Mesothelial cell of epicardium (in vitro differentiated cells): ENCODE results near the gene GPSM1. TPM values are rescaled to one million over a fixed set of nuclear protein-coding genes. Genes with fewer than 3 reads are reported as not detected.

Source experiments
- DNase-seq, 2 experiments: peaks; one replicate each; pipeline ENCODE4 v3.0.0; 2021; ENCODE audit warnings: low spot score in 2 of 2; ENCODE audit not compliant: unreplicated experiment in 2 of 2
- H3K27ac Mint-ChIP-seq: 2 replicates; pipeline ENCODE4 v1.8.0; 2021; ENCODE audit warnings: mixed read lengths
- H3K27me3 Mint-ChIP-seq: 2 replicates; pipeline ENCODE4 v1.8.0; 2021; ENCODE audit warnings: low read depth, mixed read lengths
- H3K36me3 Mint-ChIP-seq: 2 replicates; pipeline ENCODE4 v1.8.0; 2021; ENCODE audit warnings: mixed read lengths
- H3K4me1 Mint-ChIP-seq: 2 replicates; pipeline ENCODE4 v1.8.0; 2021; ENCODE audit warnings: mixed read lengths
- H3K4me3 Mint-ChIP-seq: 2 replicates; pipeline ENCODE4 v1.8.0; 2021; ENCODE audit warnings: mild to moderate bottlenecking, moderate library complexity, mixed read lengths
- H3K9me3 Mint-ChIP-seq: 2 replicates; pipeline ENCODE4 v1.8.0; 2021; ENCODE audit warnings: mixed read lengths
- total RNA-seq: library from RNA; stranded (reverse); gene quantifications from 3 replicates; pipeline ENCODE4 v1.2.1, GENCODE V29; 2021
- TF ChIP-seq, protein P1 (sequence below): fragments of 200-600 bp; sonication (generic); IDR thresholded peaks from one replicate; pipeline ENCODE4 v1.5.0; 2021; ENCODE audit warnings: antibody characterized with exemption; ENCODE audit not compliant: unreplicated experiment

The GPSM1 gene
- total RNA-seq, 1 donor from 2014 or later, result 102 TPM

- Mint-ChIP-seq H3K9me3 (no peaks in the 10 kb centered on the region), H3K36me3 (no peaks in the 10 kb centered on the region), H3K4me1 (peaks cover 3% of the 10 kb centered on the region), H3K27ac (no peak overlapping the region), H3K27me3 (peaks cover 21% of the 10 kb centered on the region), H3K4me3 (no peak overlapping the region)
- DNase-seq, result no peak
- TF ChIP-seq, protein P1, sequence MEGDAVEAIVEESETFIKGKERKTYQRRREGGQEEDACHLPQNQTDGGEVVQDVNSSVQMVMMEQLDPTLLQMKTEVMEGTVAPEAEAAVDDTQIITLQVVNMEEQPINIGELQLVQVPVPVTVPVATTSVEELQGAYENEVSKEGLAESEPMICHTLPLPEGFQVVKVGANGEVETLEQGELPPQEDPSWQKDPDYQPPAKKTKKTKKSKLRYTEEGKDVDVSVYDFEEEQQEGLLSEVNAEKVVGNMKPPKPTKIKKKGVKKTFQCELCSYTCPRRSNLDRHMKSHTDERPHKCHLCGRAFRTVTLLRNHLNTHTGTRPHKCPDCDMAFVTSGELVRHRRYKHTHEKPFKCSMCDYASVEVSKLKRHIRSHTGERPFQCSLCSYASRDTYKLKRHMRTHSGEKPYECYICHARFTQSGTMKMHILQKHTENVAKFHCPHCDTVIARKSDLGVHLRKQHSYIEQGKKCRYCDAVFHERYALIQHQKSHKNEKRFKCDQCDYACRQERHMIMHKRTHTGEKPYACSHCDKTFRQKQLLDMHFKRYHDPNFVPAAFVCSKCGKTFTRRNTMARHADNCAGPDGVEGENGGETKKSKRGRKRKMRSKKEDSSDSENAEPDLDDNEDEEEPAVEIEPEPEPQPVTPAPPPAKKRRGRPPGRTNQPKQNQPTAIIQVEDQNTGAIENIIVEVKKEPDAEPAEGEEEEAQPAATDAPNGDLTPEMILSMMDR, result no peak
These were observed 37.5 kb upstream of the GPSM1 start for GRCh38 chr9:136289651-136290507.

GRCh38 chr9:136290508-136291000 is 36.8 kb upstream of the GPSM1 start:
- TF ChIP-seq, protein P1, result no peak
- no peak overlapping the region for H3K4me3 Mint-ChIP-seq
- no peak overlapping the region for H3K27ac Mint-ChIP-seq
- H3K9me3 Mint-ChIP-seq, result no peaks in the 10 kb centered on the region
- no peaks in the 10 kb centered on the region for H3K36me3 Mint-ChIP-seq
- peaks cover 21% of the 10 kb centered on the region for H3K27me3 Mint-ChIP-seq
- DNase-seq, result no peak
- peaks cover 3% of the 10 kb centered on the region for H3K4me1 Mint-ChIP-seq

GRCh38 chr9:136291306-136292025 is 35.9 kb upstream of the GPSM1 start:
- peaks cover 3% of the 10 kb centered on the region for H3K4me1 Mint-ChIP-seq
- peaks cover 18% of the 10 kb centered on the region for H3K27me3 Mint-ChIP-seq
- H3K27ac Mint-ChIP-seq, result no peak overlapping the region
- TF ChIP-seq, protein P1, result no peak
- no peak for DNase-seq
- H3K36me3 Mint-ChIP-seq, result no peaks in the 10 kb centered on the region
- H3K9me3 Mint-ChIP-seq, result no peaks in the 10 kb centered on the region
- no peak overlapping the region for H3K4me3 Mint-ChIP-seq

DNA sequence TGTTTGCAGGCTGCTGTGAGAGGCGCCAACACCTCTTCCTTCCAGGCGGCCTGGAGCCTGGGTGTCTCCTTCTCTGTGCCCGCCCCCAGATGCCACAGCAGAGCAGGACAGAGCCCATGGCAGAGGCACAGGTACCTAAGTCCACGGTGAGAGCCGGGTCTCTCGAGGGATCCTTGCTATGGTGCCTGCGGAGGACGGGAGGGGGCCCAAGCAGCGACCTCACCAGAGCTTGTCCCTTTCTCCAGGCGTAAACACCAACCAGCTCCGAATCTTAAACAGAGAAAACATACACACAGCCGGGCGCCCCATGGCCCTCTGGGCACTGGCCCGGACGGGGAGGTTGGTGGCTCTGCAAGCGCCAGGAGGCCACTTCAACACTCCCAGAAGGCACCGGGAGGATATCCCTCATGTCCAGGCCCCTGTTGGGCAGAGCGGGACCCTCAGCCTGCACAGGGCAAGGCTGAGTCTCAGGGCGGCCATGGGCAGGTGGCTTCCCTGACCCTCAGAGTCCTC is 35.3 kb upstream of the GPSM1 start:
- no peaks in the 10 kb centered on the region for H3K36me3 Mint-ChIP-seq
- H3K27me3 Mint-ChIP-seq, result peaks cover 12% of the 10 kb centered on the region
- peaks cover 3% of the 10 kb centered on the region for H3K4me1 Mint-ChIP-seq
- no peaks in the 10 kb centered on the region for H3K9me3 Mint-ChIP-seq
- DNase-seq, result no peak
- no peak overlapping the region for H3K4me3 Mint-ChIP-seq
- TF ChIP-seq, protein P1, result no peak
- H3K27ac Mint-ChIP-seq, result no peak overlapping the region

DNA sequence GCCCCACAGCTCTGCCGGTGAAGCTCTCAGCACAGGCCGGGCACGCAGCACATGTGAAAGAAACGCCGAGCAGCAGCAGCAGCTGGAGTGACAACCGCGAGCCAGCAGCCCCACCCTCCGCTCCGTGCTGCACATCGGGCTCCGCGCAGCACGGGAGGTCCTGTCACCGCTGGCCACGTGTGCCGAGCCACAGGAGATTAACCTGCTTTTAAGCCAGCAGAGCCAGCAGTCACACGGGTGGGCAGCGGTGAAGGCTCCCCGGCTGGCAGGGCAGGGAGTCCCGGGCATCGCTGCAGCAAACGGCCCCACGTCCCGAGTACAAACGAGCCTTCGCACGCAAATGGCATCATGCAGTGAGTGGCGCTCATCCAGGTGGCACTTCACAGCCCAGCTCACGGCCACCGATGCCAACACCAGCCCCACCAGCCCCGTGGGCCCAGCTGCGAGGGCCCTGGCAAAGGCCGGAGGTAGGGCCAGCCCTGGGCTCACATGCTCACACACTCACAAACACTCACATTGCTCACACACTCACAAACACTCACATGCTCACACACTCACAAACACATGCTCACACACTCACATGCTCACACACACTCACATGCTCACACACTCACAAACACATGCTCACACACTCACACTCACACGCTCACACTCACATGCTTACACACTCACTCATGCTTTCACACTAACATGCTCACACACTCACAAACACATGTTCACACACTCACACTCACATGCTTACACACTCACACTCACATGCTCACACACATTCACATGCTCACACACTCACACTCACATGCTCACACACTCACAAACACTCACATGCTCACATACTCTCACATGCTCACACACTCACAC is 34.5 kb upstream of the GPSM1 start:
- TF ChIP-seq, protein P1, result no peak
- H3K9me3 Mint-ChIP-seq, result no peaks in the 10 kb centered on the region
- no peak for DNase-seq
- H3K27me3 Mint-ChIP-seq, result peaks cover 5% of the 10 kb centered on the region
- H3K27ac Mint-ChIP-seq, result no peak overlapping the region
- H3K4me3 Mint-ChIP-seq, result no peak overlapping the region
- no peaks in the 10 kb centered on the region for H3K36me3 Mint-ChIP-seq
- peaks cover 3% of the 10 kb centered on the region for H3K4me1 Mint-ChIP-seq
